GM12878 (cell line): ENCODE results near the gene NME7. TPM values are rescaled to one million over a fixed set of nuclear protein-coding genes. Genes with fewer than 3 reads are reported as not detected.

ENCODE experiments used
- ATAC-seq: fragments of 200-7000 bp; cut with Tn5 transposase; 3 replicates; pipeline ENCODE4 v1.9.1; 2020; ENCODE audit warnings: mild to moderate bottlenecking, moderate library complexity
- BruUV-seq: library from RNA; stranded (reverse); fragments of 400-500 nt; replicated peaks from 2 replicates; lab custom pipeline; 2021; lab: Mats Ljungman, UMichigan
- CTCF ChIA-PET: fragments of 300-600 bp; sonication (Branson Sonifier 250); formaldehyde crosslinking; extraction: SDS; loops from one replicate; lab custom pipeline; 2021; ENCODE audit warnings: inconsistent platforms; lab: Yijun Ruan, JAX
- POLR2A ChIA-PET: fragments of 350-600 bp; formaldehyde crosslinking; extraction: SDS; loops from one replicate; lab custom pipeline; 2021; ENCODE audit warnings: inconsistent platforms; lab: Charles Lee
- RAD21 ChIA-PET: fragments of 300-600 bp; sonication (Branson Sonifier 250); formaldehyde crosslinking; loops from one replicate; lab custom pipeline; 2023; ENCODE audit warnings: antibody characterized with exemption; ENCODE audit not compliant: unreplicated experiment; lab: Charles Lee
- SMC1A ChIA-PET: fragments of 300-600 bp; sonication (Branson Sonifier 250); formaldehyde crosslinking; loops from one replicate; lab custom pipeline; 2023; ENCODE audit not compliant: unreplicated experiment, uncharacterized antibody; lab: Charles Lee
- DNase-seq: peaks from one replicate; pipeline ENCODE4 v3.0.0-alpha.2; 2011; ENCODE audit warnings: low read depth, low spot score
- FAIRE-seq: peaks from 3 replicates; lab custom pipeline; 2011; peaks lifted over from hg19 to GRCh38; lab: Jason Lieb, UNC
- H2AFZ ChIP-seq: 2 replicates; pipeline ENCODE4 v1.6.0; 2011; ENCODE audit warnings: low read depth, low read length, control low read depth; ENCODE audit not compliant: control insufficient read depth
- H3K27ac ChIP-seq: 2 replicates; pipeline ENCODE4 v1.5.1; 2011; ENCODE audit warnings: control low read depth; ENCODE audit not compliant: control insufficient read depth, insufficient read depth
- H3K27me3 ChIP-seq, 2 experiments: replicated peaks in 1 of 2; 2 replicates each; pipeline versions ENCODE4 v1.6.0 to v1.6.1; 2011; ENCODE audit warnings: low read length in 1 of 2; ENCODE audit not compliant: control insufficient read depth in 2 of 2, insufficient read depth in 2 of 2
- H3K36me3 ChIP-seq, 2 experiments: 2 replicates each; pipeline ENCODE4 v1.5.1; 2011; ENCODE audit warnings: low read length in 1 of 2; ENCODE audit not compliant: control insufficient read depth in 2 of 2, insufficient read depth in 2 of 2
- H3K4me1 ChIP-seq: 2 replicates; pipeline ENCODE4 v1.6.1; 2011; ENCODE audit warnings: mild to moderate bottlenecking, low read length, moderate library complexity, mixed read lengths; ENCODE audit not compliant: control insufficient read depth, insufficient read depth
- H3K4me2 ChIP-seq: 2 replicates; pipeline ENCODE4 v1.6.0; 2011; ENCODE audit warnings: control low read depth; ENCODE audit not compliant: control insufficient read depth, insufficient read depth
- H3K4me3 ChIP-seq: fragments of 200-600 bp; sonication (generic); 2 replicates; pipeline ENCODE4 v1.5.1; 2016
- H3K79me2 ChIP-seq: 2 replicates; pipeline ENCODE4 v1.6.0; 2011; ENCODE audit warnings: low read length; ENCODE audit not compliant: control insufficient read depth, insufficient read depth
- H3K9ac ChIP-seq: 2 replicates; pipeline ENCODE4 v1.8.0; 2011; ENCODE audit warnings: low read length, control low read depth, mixed read lengths; ENCODE audit not compliant: control insufficient read depth, insufficient read depth
- H3K9me3 ChIP-seq: replicated peaks from 3 replicates; pipeline ENCODE4 v1.5.1; 2011; ENCODE audit warnings: mild to moderate bottlenecking, low read length; ENCODE audit not compliant: control insufficient read depth, insufficient read depth
- H4K20me1 ChIP-seq: 2 replicates; pipeline ENCODE4 v1.6.0; 2011; ENCODE audit not compliant: control insufficient read depth, insufficient read depth
- CTCF ChIP-seq, 3 experiments: IDR thresholded peaks in 2 of 3; conservative IDR thresholded peaks in 1 of 3; 2 replicates each; pipeline ENCODE4 v1.5.1; 2011; ENCODE audit warnings: low read depth in 3 of 3, low read length in 3 of 3, mild to moderate bottlenecking in 3 of 3, control low read depth in 2 of 3, moderate library complexity in 2 of 3, inconsistent platforms in 1 of 3, mixed read lengths in 1 of 3; ENCODE audit not compliant: control insufficient read depth in 2 of 3, insufficient read depth in 1 of 3; ENCODE audit errors: extremely low read depth in 1 of 3
- MYB ChIP-seq: fragments of 150-350 bp; IDR thresholded peaks from 2 replicates; pipeline ENCODE4 v1.6.1; 2014; ENCODE audit warnings: mild to moderate bottlenecking, low read depth, low read length, borderline replicate concordance
- NFIC ChIP-seq: IDR thresholded peaks from 2 replicates; pipeline ENCODE4 v1.6.1; 2012; ENCODE audit warnings: low read depth, mild to moderate bottlenecking, inconsistent platforms, low read length, moderate library complexity
- SREBF1 ChIP-seq: IDR thresholded peaks from 2 replicates; pipeline ENCODE4 v1.6.1; 2012; ENCODE audit warnings: mild to moderate bottlenecking, low read length
- TCF3 ChIP-seq: IDR thresholded peaks from 2 replicates; pipeline ENCODE4 v1.6.1; 2012; ENCODE audit warnings: low read depth, mild to moderate bottlenecking, low read length, borderline replicate concordance; ENCODE audit not compliant: insufficient read depth
- ZNF384 ChIP-seq: IDR thresholded peaks from 2 replicates; pipeline ENCODE4 v1.6.1; 2012; ENCODE audit warnings: low read depth, mild to moderate bottlenecking, low read length, improper control_type of control experiment, borderline replicate concordance
- in situ Hi-C: fragments of 300-500 bp; cut with MboI; formaldehyde crosslinking; loops from 9 replicates; pipeline ENCODE4 v1.14.3; 2018; ENCODE audit warnings: mixed read lengths
- intact Hi-C: fragments of 100-400 bp; cut with micrococcal nuclease; formaldehyde crosslinking; loops from one replicate; pipeline ENCODE4 v1.14.2; 2022; ENCODE audit not compliant: unreplicated experiment
- polyA plus RNA-seq, 11 experiments: library from polyadenylated mRNA; depleted of rRNA in 4 of 11; unstranded in 6 of 11; stranded (reverse) in 5 of 11; fragments of >200 nt; fragmentation: Nextera tagmentation in 4 of 11; fragmentation: Illumina TruSeq in 1 of 11; extraction: Ambion mirVana in 4 of 11; extraction: Trizol in 1 of 11; gene quantifications; 1 replicate in 1 of 11; 2 replicates in 10 of 11; pipeline versions ENCODE4 v1.2.1 to v1.2.3, GENCODE V29; 2011 to 2016; ENCODE audit warnings: inconsistent platforms in 2 of 11, missing spikeins in 2 of 11, low read depth in 1 of 11
- total RNA-seq, 4 experiments: library from RNA; depleted of rRNA in 3 of 4; stranded (reverse); fragments of >200 nt in 3 of 4; fragmentation: Illumina TruSeq in 1 of 4; extraction: Trizol in 1 of 4; gene quantifications; 2 replicates each; pipeline versions ENCODE4 v1.2.1 to v1.2.3, GENCODE V29; 2013 to 2021
- TF ChIP-seq, protein P1 (sequence below): fragments of 150-350 bp; IDR thresholded peaks from 2 replicates; pipeline ENCODE4 v1.6.1; 2016; ENCODE audit warnings: low read depth, low read length

Gene NME7
- total and polyA plus RNA-seq, 10 of the 15 experiments (the other 5 are each of a cell fraction or from before 2014, with no cell fraction given), result 1.5 to 15.6 (median 7.2) TPM

GRCh38 chr1:169387399-169387798, 19.8 kb upstream of the NME7 start:
- H2AFZ ChIP-seq, result no peak overlapping the region
- no peak overlapping the region for H3K27ac ChIP-seq
- H3K4me3 ChIP-seq, result no peak overlapping the region
- H4K20me1 ChIP-seq, result no peaks in the 10 kb centered on the region
- no peak overlapping the region for H3K4me2 ChIP-seq
- H3K9me3 ChIP-seq, result no peaks in the 10 kb centered on the region; the same call in 1 of the 3 replicates
- FAIRE-seq (no peak), ATAC-seq (no peak), DNase-seq (no peak)
- SMC1A ChIA-PET, result interaction anchor here (0.5 to 1.3 kb wide), 2 partner anchors 19 to 20 kb away, joined by 3 read pairs; partner anchors contain the start of gene BLZF1
- CTCF ChIA-PET, result interaction anchor here (1.0 to 1.1 kb wide), 2 partner anchors 11 to 784 kb away, joined by 3 read pairs; no protein-coding TSS in a partner anchor
- RAD21 ChIA-PET, result no interaction called here
- no peaks in the 10 kb centered on the region for H3K79me2 ChIP-seq
- intact Hi-C loops (no loop called here), in situ Hi-C loops (no loop called here)
- TF ChIP-seq MYB, result no peak
- no peak for TF ChIP-seq CTCF (IDR thresholded peaks at IDR 0.05 in 2 of 3, conservative IDR thresholded peaks at IDR 0.05 in 1 of 3; ENCODE audit: control insufficient read depth in 2 of 3, extremely low read depth in 1 of 3, insufficient read depth in 1 of 3, low read depth in 3 of 3, low read length in 3 of 3)
- no peak for TF ChIP-seq NFIC
- TF ChIP-seq SREBF1, result no peak
- TF ChIP-seq, protein P1, sequence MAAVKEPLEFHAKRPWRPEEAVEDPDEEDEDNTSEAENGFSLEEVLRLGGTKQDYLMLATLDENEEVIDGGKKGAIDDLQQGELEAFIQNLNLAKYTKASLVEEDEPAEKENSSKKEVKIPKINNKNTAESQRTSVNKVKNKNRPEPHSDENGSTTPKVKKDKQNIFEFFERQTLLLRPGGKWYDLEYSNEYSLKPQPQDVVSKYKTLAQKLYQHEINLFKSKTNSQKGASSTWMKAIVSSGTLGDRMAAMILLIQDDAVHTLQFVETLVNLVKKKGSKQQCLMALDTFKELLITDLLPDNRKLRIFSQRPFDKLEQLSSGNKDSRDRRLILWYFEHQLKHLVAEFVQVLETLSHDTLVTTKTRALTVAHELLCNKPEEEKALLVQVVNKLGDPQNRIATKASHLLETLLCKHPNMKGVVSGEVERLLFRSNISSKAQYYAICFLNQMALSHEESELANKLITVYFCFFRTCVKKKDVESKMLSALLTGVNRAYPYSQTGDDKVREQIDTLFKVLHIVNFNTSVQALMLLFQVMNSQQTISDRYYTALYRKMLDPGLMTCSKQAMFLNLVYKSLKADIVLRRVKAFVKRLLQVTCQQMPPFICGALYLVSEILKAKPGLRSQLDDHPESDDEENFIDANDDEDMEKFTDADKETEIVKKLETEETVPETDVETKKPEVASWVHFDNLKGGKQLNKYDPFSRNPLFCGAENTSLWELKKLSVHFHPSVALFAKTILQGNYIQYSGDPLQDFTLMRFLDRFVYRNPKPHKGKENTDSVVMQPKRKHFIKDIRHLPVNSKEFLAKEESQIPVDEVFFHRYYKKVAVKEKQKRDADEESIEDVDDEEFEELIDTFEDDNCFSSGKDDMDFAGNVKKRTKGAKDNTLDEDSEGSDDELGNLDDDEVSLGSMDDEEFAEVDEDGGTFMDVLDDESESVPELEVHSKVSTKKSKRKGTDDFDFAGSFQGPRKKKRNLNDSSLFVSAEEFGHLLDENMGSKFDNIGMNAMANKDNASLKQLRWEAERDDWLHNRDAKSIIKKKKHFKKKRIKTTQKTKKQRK, result no peak
- no peak for TF ChIP-seq ZNF384
- TF ChIP-seq TCF3, result no peak
- BruUV-seq, result no TSS peak
- peaks cover 6% of the 10 kb centered on the region; the same call in 1 of the 2 replicates for H3K4me1 ChIP-seq
- H3K9ac ChIP-seq, result no peak overlapping the region
- no peaks in the 10 kb centered on the region for H3K27me3 ChIP-seq
- POLR2A ChIA-PET, result no interaction called here
- peaks cover 2 to 16% of the 10 kb centered on the region in 2 experiments; a peak in 2 of 4 replicates for H3K36me3 ChIP-seq
